A549 (cell line): Measurements from ENCODE around the gene DUSP1. TPM values are rescaled to one million over a fixed set of nuclear protein-coding genes. Genes with fewer than 3 reads are reported as not detected.
A peak's percentile ranks its signal among the peaks of the same experiment; 100 is the strongest.
"Not testable (repeated sequence)": the region's sequence is repeated elsewhere in the genome, so short reads cannot be mapped to it uniquely, and the experiment has no call there.

ENCODE experiments used
- ATAC-seq, 2 experiments: fragments of 200-7000 bp in 1 of 2; fragments of >200 bp in 1 of 2; cut with Nextera tagmentation in 1 of 2; cut with Tn5 transposase in 1 of 2; 3 replicates each; pipeline versions ENCODE4 v1.8.0 to v1.9.1; 2018 to 2020; ENCODE audit warnings: mild to moderate bottlenecking in 1 of 2, moderate library complexity in 1 of 2
- CTCF ChIA-PET: fragments of 300-600 bp; sonication (Branson Sonifier 250); formaldehyde crosslinking; extraction: SDS; loops from one replicate; lab custom pipeline; 2021; ENCODE audit warnings: antibody characterized with exemption, inconsistent platforms; lab: Yijun Ruan, JAX
- POLR2A ChIA-PET: fragments of 350-600 bp; formaldehyde crosslinking; extraction: SDS; loops from one replicate; lab custom pipeline; 2021; ENCODE audit warnings: antibody characterized with exemption, inconsistent platforms; lab: Yijun Ruan, JAX
- DNase-seq, 2 experiments: peaks; one replicate each; pipeline versions ENCODE4 v3.0.0 to v3.0.0-alpha.2; 2011 to 2016; ENCODE audit warnings: low read depth in 1 of 2, low spot score in 1 of 2
- FAIRE-seq: peaks from 2 replicates; lab custom pipeline; 2011; peaks lifted over from hg19 to GRCh38; lab: Jason Lieb, UNC
- H3K27ac ChIP-seq, 2 experiments: fragments of >200 bp; sonication (Bioruptor Twin); formaldehyde crosslinking; 3 replicates each; pipeline ENCODE4 v1.5.1; 2016 to 2017
- H3K4me1 ChIP-seq: fragments of >200 bp; sonication (Bioruptor Twin); formaldehyde crosslinking; 3 replicates; pipeline ENCODE4 v1.6.1; 2016
- H3K4me2 ChIP-seq: fragments of >200 bp; sonication (Bioruptor Twin); formaldehyde crosslinking; 3 replicates; pipeline ENCODE4 v1.6.1; 2016
- H3K4me3 ChIP-seq: fragments of >200 bp; sonication (Bioruptor Twin); formaldehyde crosslinking; 3 replicates; pipeline ENCODE4 v1.5.1; 2016
- H3K9me3 ChIP-seq: fragments of >200 bp; sonication (Bioruptor Twin); formaldehyde crosslinking; 3 replicates; pipeline ENCODE4 v1.6.1; 2016
- CBX8 ChIP-seq: fragments of 200-600 bp; sonication (generic); IDR thresholded peaks from 2 replicates; pipeline ENCODE4 v1.6.1; 2016
- EP300 ChIP-seq, 2 experiments: fragments of >200 bp; sonication (Bioruptor Twin); formaldehyde crosslinking; IDR thresholded peaks; 2 replicates in 1 of 2; 3 replicates in 1 of 2; pipeline ENCODE4 v1.6.1; 2016 to 2017
- FOSL2 ChIP-seq, 2 experiments: fragments of 450-650 bp in 1 of 2; fragments of >200 bp in 1 of 2; sonication (Bioruptor Twin) in 1 of 2; formaldehyde crosslinking; IDR thresholded peaks; 2 replicates each; pipeline versions ENCODE4 v1.5.0 to v1.6.1; 2016 to 2020; ENCODE audit warnings: mild to moderate bottlenecking in 1 of 2, moderate library complexity in 1 of 2
- FOXS1 ChIP-seq: fragments of 250-450 bp; sonication (Bioruptor Pico); IDR thresholded peaks from 2 replicates; pipeline ENCODE4 v1.5.0; 2020; ENCODE audit warnings: mild to moderate bottlenecking, moderate library complexity
- GATA3 ChIP-seq: IDR thresholded peaks from 2 replicates; pipeline ENCODE4 v1.6.1; 2012; ENCODE audit warnings: borderline replicate concordance
- HOXB13 ChIP-seq: fragments of 250-450 bp; sonication (Bioruptor Pico); IDR thresholded peaks from 2 replicates; pipeline ENCODE4 v1.5.0; 2020; ENCODE audit warnings: low read depth, mild to moderate bottlenecking, moderate library complexity
- JUNB ChIP-seq: fragments of >200 bp; sonication (Bioruptor Twin); formaldehyde crosslinking; IDR thresholded peaks from 2 replicates; pipeline ENCODE4 v1.6.1; 2016
- POLR2A ChIP-seq: IDR thresholded peaks from 2 replicates; pipeline ENCODE4 v1.6.1; 2012; ENCODE audit warnings: mild to moderate bottlenecking, low read length
- RNF2 ChIP-seq: fragments of 200-600 bp; sonication (generic); IDR thresholded peaks from 2 replicates; pipeline ENCODE4 v1.6.1; 2016; ENCODE audit warnings: low read depth, mild to moderate bottlenecking, antibody characterized with exemption, moderate library complexity, borderline replicate concordance
- WGBS: methylation state at CpG from one replicate; pipeline ENCODE4 v1.1.6; 2017; ENCODE audit errors: missing lambda C conversion rate; 5-methylcytosine and 5-hydroxymethylcytosine counted together
- polyA plus RNA-seq, 4 experiments: library from polyadenylated mRNA; depleted of rRNA in 3 of 4; stranded (reverse); fragments of >200 nt; fragmentation: RNase III in 1 of 4; extraction: RNeasy Plus Mini Kit Qiagen cat#74134 plus additional on column Dnase treatment in 1 of 4; gene quantifications; 2 replicates in 3 of 4; 3 replicates in 1 of 4; pipeline ENCODE4 v1.2.3, GENCODE V29; 2011 to 2017
- TF ChIP-seq, protein P1 (sequence below): fragments of 200-600 bp; sonication (generic); IDR thresholded peaks from 2 replicates; pipeline ENCODE4 v1.6.1; 2016; ENCODE audit warnings: antibody characterized with exemption, mild to moderate bottlenecking, moderate library complexity

The DUSP1 gene
- polyA plus RNA-seq, 2 of the 4 experiments (the other 2 are of a cell fraction) = 207 to 594 TPM

DNA sequence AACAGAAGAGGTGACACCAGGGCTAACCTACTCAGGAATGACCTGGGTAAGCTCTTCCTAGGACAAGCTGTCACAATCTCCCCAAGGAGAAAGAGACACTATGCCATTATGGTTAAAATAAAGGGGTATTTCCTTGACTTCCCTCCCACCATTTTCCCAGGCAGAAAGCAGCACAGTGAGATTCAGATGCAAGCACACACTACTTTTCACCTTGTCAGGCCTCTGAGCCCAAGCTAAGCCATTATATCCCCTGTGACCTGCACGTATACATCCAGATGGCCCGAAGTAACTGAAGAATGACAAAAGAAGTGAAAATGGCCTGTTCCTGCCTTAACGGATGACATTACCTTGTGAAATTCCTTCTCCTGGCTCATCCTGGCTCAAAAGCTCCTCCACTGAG lies 16.5 kb upstream of the DUSP1 start:
- CTCF ChIA-PET = interaction anchor here (0.7 to 1.0 kb wide), 2 partner anchors 13 to 31 kb away, joined by 3 read pairs; no protein-coding TSS in a partner anchor
- H3K4me2 ChIP-seq, DNase-seq, H3K9me3 ChIP-seq, POLR2A ChIA-PET, ATAC-seq, H3K4me3 ChIP-seq, FAIRE-seq: not testable (repeated sequence)
- Histone ChIP-seq H3K4me1 (peaks cover 46% of the 10 kb centered on the region), H3K27ac (peak overlapping the region; percentile 33 to 85; a peak in 4 of 6 replicates)
- WGBS = 97% methylated on average over 3 of the region's 3 CpGs

DNA sequence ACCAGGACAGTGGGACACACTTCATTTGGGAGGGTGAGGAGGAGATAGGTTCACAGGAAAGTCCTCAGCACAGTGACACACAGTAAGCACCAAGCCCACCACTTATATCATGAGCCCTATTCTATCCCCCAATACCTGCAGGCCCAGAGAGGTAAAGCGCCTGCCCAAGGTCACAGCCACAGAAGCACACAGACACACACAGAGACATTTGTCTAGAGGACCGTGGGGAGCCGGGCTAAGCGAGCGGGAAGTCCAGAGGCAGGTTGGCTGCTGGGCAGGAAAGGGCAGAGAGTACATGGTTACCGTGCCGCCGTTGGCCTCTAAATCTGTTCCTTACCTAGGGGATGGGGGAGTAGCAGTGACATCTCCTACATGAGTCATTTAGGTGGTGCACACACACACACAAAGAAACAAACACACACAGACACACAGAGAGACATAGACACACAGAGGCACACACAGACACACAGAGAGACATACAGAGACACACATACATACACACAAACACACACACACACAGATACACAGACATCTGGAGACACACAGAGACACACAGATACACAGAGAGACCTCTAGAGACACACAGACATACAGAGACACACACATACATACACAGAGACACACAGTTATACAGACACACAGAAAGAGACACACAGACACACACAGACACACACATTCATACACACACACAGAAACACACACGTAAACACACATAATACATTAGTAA lies 15.9 kb upstream of the DUSP1 start:
- no peak for ATAC-seq
- no peak for FAIRE-seq
- CTCF ChIA-PET = interaction anchor here (0.7 to 1.0 kb wide), 2 partner anchors 14 to 32 kb away, joined by 3 read pairs; no protein-coding TSS in a partner anchor

DNA sequence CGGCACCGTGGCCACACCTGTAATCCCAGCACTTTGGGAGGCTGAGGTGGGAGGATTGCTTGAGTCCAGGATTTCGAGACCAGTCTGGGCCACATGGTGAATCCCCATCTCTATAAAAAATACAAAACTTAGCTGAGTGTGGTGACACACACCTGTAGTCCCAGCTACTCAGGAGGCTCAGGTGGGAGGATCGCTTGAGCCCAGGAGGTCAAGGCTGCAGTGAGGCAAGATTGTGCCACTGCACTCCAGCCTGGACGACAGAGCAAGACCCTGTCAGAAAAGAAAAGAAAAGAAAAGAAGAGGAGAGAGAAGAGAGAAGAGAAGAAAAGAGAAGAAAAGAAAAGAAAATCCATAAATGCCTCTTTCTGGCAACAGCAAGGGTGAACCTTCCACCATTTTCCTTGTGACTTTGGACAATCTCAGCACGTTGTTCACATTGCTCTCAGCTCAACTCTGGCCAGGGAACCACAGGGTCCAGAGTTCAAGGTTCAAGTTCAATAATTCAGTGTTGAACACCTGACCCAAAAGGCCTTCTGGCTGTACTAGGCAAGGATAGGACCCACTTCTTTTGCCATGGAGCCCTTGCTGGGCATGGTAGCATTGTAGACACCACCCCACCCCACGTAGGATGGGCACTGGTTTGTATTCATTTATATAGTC lies 14.6 kb upstream of the DUSP1 start:
- Histone ChIP-seq H3K4me2 (no peak overlapping the region), H3K9me3 (no peaks in the 10 kb centered on the region), H3K4me1 (peaks cover 52% of the 10 kb centered on the region), H3K4me3 (no peak overlapping the region), H3K27ac (peak overlapping the region; percentile 37 to 85; a peak in 5 of 6 replicates)
- WGBS = 94% methylated on average over 7 of the region's 7 CpGs
- no peak for FAIRE-seq
- TF ChIP-seq RNF2 (no peak), JUNB (no peak), FOXS1 (CRISPR knock-in tag) (no peak), POLR2A (no peak), HOXB13 (CRISPR knock-in tag) (no peak), EP300 (IDR thresholded peaks at IDR 0.05) (no peak)
- TF ChIP-seq, protein P1, sequence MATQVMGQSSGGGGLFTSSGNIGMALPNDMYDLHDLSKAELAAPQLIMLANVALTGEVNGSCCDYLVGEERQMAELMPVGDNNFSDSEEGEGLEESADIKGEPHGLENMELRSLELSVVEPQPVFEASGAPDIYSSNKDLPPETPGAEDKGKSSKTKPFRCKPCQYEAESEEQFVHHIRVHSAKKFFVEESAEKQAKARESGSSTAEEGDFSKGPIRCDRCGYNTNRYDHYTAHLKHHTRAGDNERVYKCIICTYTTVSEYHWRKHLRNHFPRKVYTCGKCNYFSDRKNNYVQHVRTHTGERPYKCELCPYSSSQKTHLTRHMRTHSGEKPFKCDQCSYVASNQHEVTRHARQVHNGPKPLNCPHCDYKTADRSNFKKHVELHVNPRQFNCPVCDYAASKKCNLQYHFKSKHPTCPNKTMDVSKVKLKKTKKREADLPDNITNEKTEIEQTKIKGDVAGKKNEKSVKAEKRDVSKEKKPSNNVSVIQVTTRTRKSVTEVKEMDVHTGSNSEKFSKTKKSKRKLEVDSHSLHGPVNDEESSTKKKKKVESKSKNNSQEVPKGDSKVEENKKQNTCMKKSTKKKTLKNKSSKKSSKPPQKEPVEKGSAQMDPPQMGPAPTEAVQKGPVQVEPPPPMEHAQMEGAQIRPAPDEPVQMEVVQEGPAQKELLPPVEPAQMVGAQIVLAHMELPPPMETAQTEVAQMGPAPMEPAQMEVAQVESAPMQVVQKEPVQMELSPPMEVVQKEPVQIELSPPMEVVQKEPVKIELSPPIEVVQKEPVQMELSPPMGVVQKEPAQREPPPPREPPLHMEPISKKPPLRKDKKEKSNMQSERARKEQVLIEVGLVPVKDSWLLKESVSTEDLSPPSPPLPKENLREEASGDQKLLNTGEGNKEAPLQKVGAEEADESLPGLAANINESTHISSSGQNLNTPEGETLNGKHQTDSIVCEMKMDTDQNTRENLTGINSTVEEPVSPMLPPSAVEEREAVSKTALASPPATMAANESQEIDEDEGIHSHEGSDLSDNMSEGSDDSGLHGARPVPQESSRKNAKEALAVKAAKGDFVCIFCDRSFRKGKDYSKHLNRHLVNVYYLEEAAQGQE = no peak
- ChIA-PET CTCF (interaction anchor here (0.6 to 2.0 kb wide), 2 partner anchors 8 to 13 kb away, joined by 3 to 10 read pairs; no protein-coding TSS in a partner anchor), POLR2A (no interaction called here)
- ATAC-seq = no peak
- DNase-seq = no peak

More for the DNA sequence above, 15.9 kb upstream of the DUSP1 start:
- Histone ChIP-seq H3K27ac (peak overlapping the region; percentile 33 to 85; a peak in 5 of 6 replicates), H3K4me2 (no peak overlapping the region), H3K9me3 (no peaks in the 10 kb centered on the region), H3K4me1 (peaks cover 52% of the 10 kb centered on the region), H3K4me3 (no peak overlapping the region)
- WGBS = 84% methylated on average over 9 of the region's 9 CpGs
- DNase-seq = no peak
- TF ChIP-seq FOSL2 (IDR thresholded peaks at IDR 0.05) (no peak), FOSL2 (CRISPR knock-in tag; IDR thresholded peaks at IDR 0.05) (0 out of 2 replicates have a peak, but pooled peaks have one; percentile 22), CBX8 (no peak)
- POLR2A ChIA-PET = no interaction called here

DNA sequence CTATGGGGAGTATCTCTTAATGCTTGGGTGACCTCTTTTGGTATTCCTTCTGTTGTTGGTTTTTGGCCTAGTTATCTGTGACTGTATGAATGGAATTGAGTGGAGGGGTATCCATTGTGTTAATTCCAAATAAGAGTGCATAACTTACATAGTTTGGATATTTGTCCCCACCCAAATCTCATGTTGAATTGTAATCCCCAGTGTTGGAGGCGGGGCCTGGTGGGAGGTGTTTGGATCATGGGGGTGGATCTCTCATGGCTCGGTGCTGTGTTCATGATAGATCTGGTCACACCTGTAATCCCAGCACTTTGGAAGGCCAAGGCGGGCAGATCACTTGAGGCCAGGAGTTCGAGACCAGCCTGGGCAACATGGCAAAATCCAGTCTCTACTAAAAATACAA lies 13.2 kb upstream of the DUSP1 start:
- Histone ChIP-seq H3K4me1 (peaks cover 53% of the 10 kb centered on the region), H3K27ac (peak overlapping the region; percentile 31 to 85; a peak in 4 of 6 replicates)
- FAIRE-seq, H3K9me3 ChIP-seq, H3K4me2 ChIP-seq, POLR2A ChIA-PET, H3K4me3 ChIP-seq, ATAC-seq, DNase-seq: not testable (repeated sequence)
- TF ChIP-seq GATA3 = peak; percentile 39; the same call in 1 of the 2 replicates
- CTCF ChIA-PET = interaction anchor here (1.2 to 2.0 kb wide), 2 partner anchors 11 to 13 kb away, joined by 4 to 10 read pairs; no protein-coding TSS in a partner anchor
- 89% methylated on average over 4 of the region's 4 CpGs for WGBS
